GM18858 (cell line): Measurements from ENCODE around the gene EHBP1.
"Not testable (repeated sequence)": the region's sequence is repeated elsewhere in the genome, so short reads cannot be mapped to it uniquely, and the experiment has no call there.

Experiments used
- ATAC-seq: cut with Tn5 transposase; IDR thresholded peaks from one replicate; pipeline ENCODE4 v1.9.1; 2021; ENCODE audit not compliant: unreplicated experiment

The EHBP1 gene

DNA sequence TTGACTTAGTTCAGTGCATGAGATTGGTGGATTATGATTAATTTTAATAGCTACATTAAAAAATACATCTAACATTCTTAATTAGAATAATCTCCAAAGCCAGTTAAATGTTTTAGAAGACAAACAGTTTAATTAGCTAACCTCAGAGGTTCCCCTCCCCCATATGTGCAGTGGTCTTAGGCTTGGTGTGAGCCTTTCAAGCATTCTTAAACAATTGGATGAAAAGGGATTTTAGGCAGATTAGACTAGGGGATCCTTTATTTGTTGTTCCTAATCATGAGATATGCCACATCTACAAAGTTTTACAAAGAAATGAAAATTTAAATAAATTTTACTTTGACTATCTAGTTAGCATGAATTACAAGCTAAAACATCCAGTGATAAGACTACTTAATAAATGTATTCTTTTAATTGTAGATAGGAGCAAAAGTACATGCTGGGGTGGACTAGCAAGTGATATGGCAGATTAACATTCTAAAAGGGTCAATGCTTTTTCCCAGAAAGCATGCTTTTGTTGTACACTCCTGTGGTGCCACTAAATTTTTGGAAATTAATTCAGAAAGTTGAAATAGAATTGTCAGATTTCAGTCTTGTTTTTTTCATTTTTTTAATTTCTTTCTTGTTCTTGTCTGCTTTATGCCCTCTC, 302.4 kb downstream of the EHBP1 start:
- no peak for ATAC-seq

DNA sequence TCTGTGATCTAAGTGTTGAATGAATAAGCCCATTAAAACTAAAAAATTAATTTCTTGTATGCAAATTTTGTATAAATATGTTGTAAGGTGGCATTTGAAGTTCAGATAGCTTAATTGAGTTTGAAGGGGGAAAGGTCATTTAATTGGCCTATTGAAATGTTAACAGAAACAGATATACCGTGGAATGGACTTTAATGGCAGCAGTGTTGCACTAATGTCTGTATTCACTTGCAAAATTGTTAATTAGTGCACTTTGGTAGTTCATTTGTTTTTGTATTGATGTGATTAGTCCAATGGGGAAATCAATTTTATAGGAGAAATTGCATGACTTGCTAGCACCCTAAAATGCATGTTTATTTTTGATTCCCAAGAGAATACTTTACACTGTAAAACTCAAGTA, 303.3 kb downstream of the EHBP1 start:
- no peak for ATAC-seq

DNA sequence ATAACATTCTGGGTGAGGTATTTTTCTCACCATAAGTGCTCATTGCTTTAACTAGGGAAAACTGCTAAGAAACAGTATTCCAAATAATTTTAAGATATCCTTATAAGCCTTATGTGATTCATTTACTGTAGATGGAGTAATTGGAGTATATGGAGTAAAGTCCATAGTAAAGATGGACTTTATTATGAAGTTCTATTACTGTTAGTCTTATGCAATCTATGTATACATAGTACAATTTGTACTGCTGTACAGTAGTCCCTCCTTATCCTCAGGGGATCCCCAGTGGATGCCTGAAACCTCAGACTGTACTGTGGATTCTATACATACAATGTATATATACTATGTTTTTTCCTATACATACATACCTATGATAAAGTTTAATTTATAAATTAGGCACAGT, 304.0 kb downstream of the EHBP1 start:
- no peak for ATAC-seq

DNA sequence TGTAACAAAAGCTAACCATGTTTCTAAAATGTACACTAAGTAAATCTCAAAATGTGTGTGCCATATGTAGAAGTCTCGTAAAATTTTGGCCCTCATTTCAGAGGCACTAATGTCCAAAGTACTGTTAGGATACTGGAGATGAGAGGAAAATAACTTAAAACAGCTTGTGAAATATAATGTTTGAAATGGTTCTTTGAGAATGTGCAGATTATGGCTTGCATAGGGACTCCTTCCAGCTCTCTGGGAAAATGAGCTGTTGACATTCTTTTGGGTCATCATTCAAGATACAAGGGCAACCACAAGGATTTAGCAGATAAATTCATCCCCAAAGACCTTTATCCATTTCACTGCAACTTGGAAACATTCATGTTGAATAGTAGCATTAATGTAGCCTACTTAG, 307.0 kb downstream of the EHBP1 start:
- no peak for ATAC-seq

- ATAC-seq, result no peak
Observed at GRCh38 chr2:63013438-63013837, 307.9 kb downstream of the EHBP1 start.

DNA sequence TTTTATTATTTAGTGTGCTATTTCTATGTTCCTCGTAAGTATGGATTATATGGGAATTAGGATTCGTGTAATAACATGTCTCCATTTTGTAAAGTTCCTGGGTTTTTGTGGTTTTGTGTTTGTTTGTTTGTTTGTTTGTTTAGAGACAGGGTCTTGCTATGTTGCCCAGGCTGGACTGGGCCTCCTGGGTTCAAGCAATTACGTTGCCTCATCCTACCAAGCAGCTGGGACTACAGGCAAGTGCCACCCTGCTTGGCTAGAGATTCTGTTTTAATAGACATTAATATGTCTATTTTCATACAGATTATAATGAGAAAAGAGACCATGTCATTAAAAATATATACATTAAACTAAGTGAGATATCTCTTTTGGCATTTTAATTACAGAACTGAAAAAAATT, 309.9 kb downstream of the EHBP1 start:
- no peak for ATAC-seq

- ATAC-seq, result no peak
Observed at GRCh38 chr2:63018439-63018838, 312.9 kb downstream of the EHBP1 start.

GRCh38 chr2:63019686-63020085, 314.2 kb downstream of the EHBP1 start:
- not testable (repeated sequence) for ATAC-seq

DNA sequence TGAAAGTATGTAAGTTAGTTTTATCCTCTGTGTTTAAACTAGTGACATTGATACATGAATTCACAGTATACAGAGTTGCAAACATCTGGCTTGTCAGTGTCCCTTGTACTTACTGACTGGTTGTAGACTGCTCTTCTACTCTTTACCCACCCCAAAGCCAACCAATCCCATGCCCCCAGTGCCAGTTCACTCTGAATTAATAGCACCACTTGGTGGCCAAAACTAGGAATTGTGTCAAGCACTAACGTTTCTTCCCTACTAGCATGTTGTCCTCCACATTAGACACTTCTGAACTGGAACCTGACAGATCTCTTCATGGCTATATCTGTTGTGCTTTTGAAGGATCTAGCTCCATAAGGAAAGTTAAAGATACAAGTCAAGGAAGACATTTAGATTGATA, 317.9 kb downstream of the EHBP1 start:
- ATAC-seq, result no peak

- no peak for ATAC-seq
Observed at GRCh38 chr2:63027220-63027619, 321.7 kb downstream of the EHBP1 start.

GRCh38 chr2:63029058-63029457, 323.5 kb downstream of the EHBP1 start:
- no peak for ATAC-seq

GRCh38 chr2:63034526-63034925, 329.0 kb downstream of the EHBP1 start:
- no peak for ATAC-seq

- ATAC-seq, result no peak
Observed at GRCh38 chr2:63035169-63035568, 329.7 kb downstream of the EHBP1 start.

GRCh38 chr2:63035660-63036059, 330.1 kb downstream of the EHBP1 start:
- no peak for ATAC-seq

- ATAC-seq, result no peak
Observed at GRCh38 chr2:63038034-63038433, 332.5 kb downstream of the EHBP1 start.

DNA sequence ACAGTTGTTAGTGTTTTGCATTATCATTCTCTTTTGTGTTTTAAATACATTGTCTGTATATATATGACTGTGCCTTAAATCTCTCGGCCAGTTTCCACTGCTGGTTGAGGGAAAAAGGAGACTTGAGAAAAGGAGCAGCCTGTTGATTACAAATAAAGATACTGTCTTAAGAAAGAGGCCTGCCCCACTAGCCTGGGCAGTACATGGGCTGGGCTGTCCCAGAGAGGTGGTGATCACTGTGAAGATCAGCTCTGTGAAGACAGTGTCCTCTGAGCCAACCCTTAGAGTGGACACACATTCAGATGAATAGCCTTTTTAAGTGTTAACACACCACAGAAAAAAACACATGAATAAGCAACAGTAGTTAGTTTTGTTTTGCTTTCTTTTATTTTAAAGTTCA, 335.1 kb downstream of the EHBP1 start:
- no peak for ATAC-seq

GRCh38 chr2:63041592-63041991, 336.1 kb downstream of the EHBP1 start:
- ATAC-seq, result no peak

GRCh38 chr2:63044362-63045327, 339.1 kb downstream of the EHBP1 start:
- no peak for ATAC-seq

DNA sequence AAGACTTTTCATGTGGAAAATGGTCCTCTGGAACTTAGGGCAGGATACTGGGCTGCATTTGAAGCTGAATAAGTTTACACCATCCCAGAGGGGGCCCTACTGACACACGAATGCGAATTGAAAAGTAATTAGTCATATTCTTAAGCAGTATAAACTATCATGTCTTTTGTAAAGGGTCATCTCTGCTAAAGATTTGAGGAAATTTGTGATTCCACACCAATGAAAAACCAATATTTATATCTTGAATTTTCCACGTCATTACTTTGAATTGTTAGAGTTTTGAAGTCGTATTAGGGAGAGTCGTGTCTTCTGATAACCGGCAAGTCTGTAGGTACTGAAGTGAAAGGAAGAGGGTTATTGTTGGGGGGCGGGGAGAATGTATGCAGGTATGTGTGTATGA, 341.0 kb downstream of the EHBP1 start:
- no peak for ATAC-seq

DNA sequence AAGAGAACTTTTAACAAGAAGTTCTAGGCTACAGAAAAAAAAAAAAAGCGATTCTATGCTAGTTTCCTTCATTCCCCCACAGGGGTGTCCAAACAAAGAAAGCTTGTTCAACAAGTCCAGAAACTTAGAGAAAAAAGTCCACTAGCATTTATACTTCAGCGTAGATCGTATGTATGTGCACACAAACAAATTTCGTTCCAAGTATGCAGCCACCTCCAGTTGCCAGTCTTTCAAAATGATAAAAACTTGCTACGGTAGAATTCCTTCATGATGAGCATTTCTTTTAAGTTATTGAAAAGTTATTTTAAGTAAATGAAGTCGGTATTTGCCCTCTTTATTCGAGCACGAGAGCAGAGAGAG, 341.4 kb downstream of the EHBP1 start:
- ATAC-seq, result no peak

DNA sequence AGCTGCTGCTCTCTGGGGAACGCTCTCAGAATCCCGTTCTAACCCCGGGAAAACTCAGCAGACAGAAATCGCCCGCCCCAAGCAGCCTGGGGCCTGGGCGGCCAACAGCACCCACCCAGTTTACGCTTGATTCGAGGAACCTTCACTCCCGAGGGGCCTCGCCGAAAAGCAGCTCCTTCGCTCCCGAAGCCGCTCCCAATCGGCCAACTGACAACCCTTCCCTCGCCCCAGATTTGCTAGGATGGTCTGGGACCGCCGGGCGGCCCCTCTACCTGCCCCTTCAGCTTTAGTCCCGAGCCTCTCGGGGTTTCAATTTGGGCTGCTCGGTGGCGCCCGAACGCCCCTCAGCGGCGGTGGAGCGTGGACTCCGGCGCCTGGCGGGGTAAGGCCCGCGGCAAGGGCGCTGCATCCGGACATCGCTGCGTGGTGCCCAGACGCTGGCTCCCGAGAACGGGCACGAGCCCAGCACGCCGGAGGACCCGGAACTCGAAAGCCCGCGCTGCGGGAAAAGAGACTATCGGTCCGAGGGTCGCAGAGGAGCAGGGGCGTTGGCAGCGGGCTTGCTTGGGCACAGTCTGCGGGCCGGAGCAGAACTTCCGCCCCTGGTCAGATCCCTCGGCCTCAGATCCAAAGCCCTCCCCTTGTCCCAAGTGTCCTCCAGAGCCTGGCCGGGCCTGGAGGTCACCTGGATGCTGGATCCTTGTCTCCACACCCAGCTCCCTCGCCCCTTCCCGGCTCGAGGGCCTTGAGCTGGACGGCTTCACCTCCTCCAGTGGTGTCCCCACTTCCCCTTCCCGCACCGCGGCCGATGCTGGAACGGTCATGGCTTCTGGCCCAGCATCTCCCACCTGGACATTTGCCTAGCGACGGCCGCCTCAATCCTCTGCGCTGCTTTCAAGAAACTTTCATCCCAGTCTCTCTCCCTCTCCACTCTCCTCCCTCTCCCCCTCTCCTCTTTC, 342.1 kb downstream of the EHBP1 start:
- ATAC-seq, result no peak
